GM12878 (cell line): ENCODE data around the gene CYREN. TPM values are rescaled to one million over a fixed set of nuclear protein-coding genes. Genes with fewer than 3 reads are reported as not detected.
A peak's percentile ranks its signal among the peaks of the same experiment; 100 is the strongest.

ENCODE experiments used
- CBX5 ChIP-seq: sonication (generic); IDR thresholded peaks from 2 replicates; pipeline ENCODE4 v1.6.1; 2016; ENCODE audit warnings: low read depth, moderate library complexity, mild to moderate bottlenecking, inconsistent platforms
- ESRRA ChIP-seq: IDR thresholded peaks from 2 replicates; pipeline ENCODE4 v1.6.1; 2012; ENCODE audit warnings: mild to moderate bottlenecking, low read length, improper control_type of control experiment
- HDGF ChIP-seq: fragments of 450-650 bp; IDR thresholded peaks from 2 replicates; pipeline ENCODE4 v1.6.1; 2016; ENCODE audit warnings: antibody characterized with exemption
- IKZF2 ChIP-seq, 2 experiments: fragments of 450-650 bp; IDR thresholded peaks; 2 replicates each; pipeline ENCODE4 v1.6.1; 2017; ENCODE audit warnings: mild to moderate bottlenecking in 2 of 2, moderate library complexity in 2 of 2
- JUNB ChIP-seq: IDR thresholded peaks from 2 replicates; pipeline ENCODE4 v1.6.1; 2016; ENCODE audit warnings: antibody characterized with exemption, mild to moderate bottlenecking
- JUND ChIP-seq: IDR thresholded peaks from 2 replicates; pipeline ENCODE4 v1.6.1; 2012; ENCODE audit warnings: low read depth, mild to moderate bottlenecking, low read length, improper control_type of control experiment, moderate library complexity
- KAT2A ChIP-seq: conservative IDR thresholded peaks from 2 replicates; pipeline ENCODE4 v1.6.1; 2011; ENCODE audit warnings: low read depth, low read length; ENCODE audit not compliant: control insufficient read depth
- MXI1 ChIP-seq: fragments of 150-350 bp; IDR thresholded peaks from 2 replicates; pipeline ENCODE4 v1.6.1; 2011; ENCODE audit warnings: low read depth, mild to moderate bottlenecking, inconsistent platforms, low read length, improper control_type of control experiment
- NFXL1 ChIP-seq: fragments of 450-650 bp; IDR thresholded peaks from 2 replicates; pipeline ENCODE4 v1.6.1; 2017; ENCODE audit warnings: antibody characterized with exemption, mild to moderate bottlenecking, borderline replicate concordance
- NR2F1 ChIP-seq: fragments of 450-650 bp; conservative IDR thresholded peaks from 2 replicates; pipeline ENCODE4 v1.6.1; 2017; ENCODE audit warnings: mild to moderate bottlenecking
- PAX5 ChIP-seq: IDR thresholded peaks from 2 replicates; pipeline ENCODE4 v1.6.1; 2011; ENCODE audit warnings: low read depth, low read length, borderline replicate concordance
- POLR2AphosphoS5 ChIP-seq: IDR thresholded peaks from 2 replicates; pipeline ENCODE4 v1.6.1; 2011; ENCODE audit warnings: mild to moderate bottlenecking, low read length, inconsistent platforms
- POU2F2 ChIP-seq: IDR thresholded peaks from 3 replicates; pipeline ENCODE4 v1.6.1; 2011; ENCODE audit warnings: low read depth, mild to moderate bottlenecking, low read length, borderline replicate concordance
- RAD21 ChIP-seq: IDR thresholded peaks from 2 replicates; pipeline ENCODE4 v1.6.1; 2011; ENCODE audit warnings: mild to moderate bottlenecking, low read depth, low read length, moderate library complexity; ENCODE audit not compliant: insufficient read depth
- RELA ChIP-seq: fragments of 450-650 bp; IDR thresholded peaks from 2 replicates; pipeline ENCODE4 v1.8.0; 2014; ENCODE audit warnings: borderline replicate concordance; ENCODE audit not compliant: partially characterized antibody
- SIN3A ChIP-seq: IDR thresholded peaks from 2 replicates; pipeline ENCODE4 v1.6.1; 2012; ENCODE audit warnings: low read depth, low read length, improper control_type of control experiment
- SMC3 ChIP-seq: IDR thresholded peaks from 2 replicates; pipeline ENCODE4 v1.6.1; 2011; ENCODE audit warnings: low read length, improper control_type of control experiment, borderline replicate concordance
- SPI1 ChIP-seq: IDR thresholded peaks from 2 replicates; pipeline ENCODE4 v1.6.1; 2011; ENCODE audit warnings: low read depth, mild to moderate bottlenecking, low read length, moderate library complexity, borderline replicate concordance; ENCODE audit not compliant: insufficient read depth
- STAT3 ChIP-seq: IDR thresholded peaks from 2 replicates; pipeline ENCODE4 v1.6.1; 2011; ENCODE audit warnings: low read depth, low read length, improper control_type of control experiment
- SUZ12 ChIP-seq: fragments of 200-600 bp; sonication (generic); IDR thresholded peaks from one replicate; pipeline ENCODE4 v1.6.1; 2018; ENCODE audit warnings: antibody characterized with exemption, mild to moderate bottlenecking; ENCODE audit not compliant: unreplicated experiment
- ZNF207 ChIP-seq: fragments of 450-650 bp; IDR thresholded peaks from 2 replicates; pipeline ENCODE4 v1.6.1; 2014; ENCODE audit warnings: antibody characterized with exemption, mild to moderate bottlenecking, borderline replicate concordance
- ZSCAN29 ChIP-seq: fragments of 450-650 bp; IDR thresholded peaks from 2 replicates; pipeline ENCODE4 v1.6.1; 2017; ENCODE audit warnings: mild to moderate bottlenecking, moderate library complexity
- polyA plus RNA-seq, 11 experiments: library from polyadenylated mRNA; depleted of rRNA in 4 of 11; unstranded in 6 of 11; stranded (reverse) in 5 of 11; fragments of >200 nt; fragmentation: Nextera tagmentation in 4 of 11; fragmentation: Illumina TruSeq in 1 of 11; extraction: Ambion mirVana in 4 of 11; extraction: Trizol in 1 of 11; gene quantifications; 1 replicate in 1 of 11; 2 replicates in 10 of 11; pipeline versions ENCODE4 v1.2.1 to v1.2.3, GENCODE V29; 2011 to 2016; ENCODE audit warnings: inconsistent platforms in 2 of 11, missing spikeins in 2 of 11, low read depth in 1 of 11
- total RNA-seq, 4 experiments: library from RNA; depleted of rRNA in 3 of 4; stranded (reverse); fragments of >200 nt in 3 of 4; fragmentation: Illumina TruSeq in 1 of 4; extraction: Trizol in 1 of 4; gene quantifications; 2 replicates each; pipeline versions ENCODE4 v1.2.1 to v1.2.3, GENCODE V29; 2013 to 2021
- TF ChIP-seq, protein P1 (sequence below): IDR thresholded peaks from 2 replicates; pipeline ENCODE4 v1.6.1; 2011; ENCODE audit warnings: low read depth, low read length, improper control_type of control experiment, borderline replicate concordance
- TF ChIP-seq, protein P2 (sequence below): IDR thresholded peaks from 2 replicates; pipeline ENCODE4 v1.6.1; 2012; ENCODE audit warnings: low read depth, low read length, improper control_type of control experiment
- TF ChIP-seq, protein P3 (sequence below): fragments of 450-650 bp; IDR thresholded peaks from 2 replicates; pipeline ENCODE4 v1.6.1; 2016; ENCODE audit warnings: mild to moderate bottlenecking
- TF ChIP-seq, protein P4 (sequence below): fragments of 450-650 bp; conservative IDR thresholded peaks from 2 replicates; pipeline ENCODE4 v1.6.1; 2017; ENCODE audit warnings: mild to moderate bottlenecking, moderate library complexity

Gene CYREN
- total and polyA plus RNA-seq, 10 of the 15 experiments (the other 5 are each of a cell fraction or from before 2014, with no cell fraction given), result 8.7 to 64.3 (median 55.7) TPM

DNA sequence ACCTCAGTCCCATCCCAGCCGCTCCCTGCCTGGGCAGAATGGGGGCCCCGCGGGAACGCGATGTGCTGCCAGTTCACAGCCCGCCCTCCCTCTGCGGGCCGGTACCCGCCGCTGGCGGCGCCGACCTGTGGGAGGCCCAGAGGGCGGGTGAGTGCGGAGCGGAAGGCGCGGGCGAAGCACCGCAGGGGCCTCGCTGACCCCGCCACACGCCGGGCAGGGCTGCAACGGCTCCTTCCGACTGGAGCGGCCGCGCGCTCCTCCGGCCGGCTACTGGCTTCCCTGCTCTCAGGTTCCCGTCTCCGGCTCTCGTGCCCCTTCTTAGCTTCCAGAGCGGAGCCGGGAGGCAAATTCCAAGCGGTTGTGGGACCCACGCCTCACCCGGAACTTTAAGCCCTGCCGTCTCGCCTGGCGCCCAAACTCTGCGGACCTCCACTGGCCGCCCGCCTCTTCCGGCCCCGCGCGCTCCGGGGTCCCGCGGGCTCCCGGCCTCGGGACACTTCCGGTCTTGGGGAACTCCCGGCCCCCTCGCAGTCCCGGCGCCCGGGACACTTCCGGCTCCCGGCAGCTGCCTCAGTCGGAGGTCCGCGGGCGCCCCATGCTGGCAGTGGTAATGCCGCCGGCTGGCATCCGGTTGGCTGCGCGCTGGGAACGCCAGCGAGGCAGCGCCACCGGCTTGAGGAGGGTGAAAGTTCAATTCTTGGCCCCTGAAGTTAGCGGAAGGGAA, at the start of gene CYREN (continued):
- 0 out of 3 replicates have a peak, but pooled peaks have one; percentile 65 for TF ChIP-seq POU2F2
- peak; percentile 52; the same call in 1 of the 2 replicates for TF ChIP-seq SIN3A
- peak; percentile 86 for TF ChIP-seq POLR2AphosphoS5
- TF ChIP-seq SUZ12, result no peak
- TF ChIP-seq, protein P1, sequence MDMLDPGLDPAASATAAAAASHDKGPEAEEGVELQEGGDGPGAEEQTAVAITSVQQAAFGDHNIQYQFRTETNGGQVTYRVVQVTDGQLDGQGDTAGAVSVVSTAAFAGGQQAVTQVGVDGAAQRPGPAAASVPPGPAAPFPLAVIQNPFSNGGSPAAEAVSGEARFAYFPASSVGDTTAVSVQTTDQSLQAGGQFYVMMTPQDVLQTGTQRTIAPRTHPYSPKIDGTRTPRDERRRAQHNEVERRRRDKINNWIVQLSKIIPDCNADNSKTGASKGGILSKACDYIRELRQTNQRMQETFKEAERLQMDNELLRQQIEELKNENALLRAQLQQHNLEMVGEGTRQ, result no peak
- TF ChIP-seq ZSCAN29, result 0 out of 2 replicates have a peak, but pooled peaks have one; percentile 9
- TF ChIP-seq NR2F1, result peak; percentile 76
- peak; percentile 42 for TF ChIP-seq MXI1
- TF ChIP-seq, protein P2, sequence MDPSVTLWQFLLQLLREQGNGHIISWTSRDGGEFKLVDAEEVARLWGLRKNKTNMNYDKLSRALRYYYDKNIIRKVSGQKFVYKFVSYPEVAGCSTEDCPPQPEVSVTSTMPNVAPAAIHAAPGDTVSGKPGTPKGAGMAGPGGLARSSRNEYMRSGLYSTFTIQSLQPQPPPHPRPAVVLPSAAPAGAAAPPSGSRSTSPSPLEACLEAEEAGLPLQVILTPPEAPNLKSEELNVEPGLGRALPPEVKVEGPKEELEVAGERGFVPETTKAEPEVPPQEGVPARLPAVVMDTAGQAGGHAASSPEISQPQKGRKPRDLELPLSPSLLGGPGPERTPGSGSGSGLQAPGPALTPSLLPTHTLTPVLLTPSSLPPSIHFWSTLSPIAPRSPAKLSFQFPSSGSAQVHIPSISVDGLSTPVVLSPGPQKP, result peak; percentile 96
- no peak for TF ChIP-seq JUND
- 0 out of 2 replicates have a peak, but pooled peaks have one; percentile 28 for TF ChIP-seq SPI1
- no peak for TF ChIP-seq KAT2A
- TF ChIP-seq ZNF207, result peak; percentile 56
- TF ChIP-seq STAT3, result no peak
- TF ChIP-seq HDGF, result no peak
- peak; percentile 16; the same call in 1 of the 2 replicates for TF ChIP-seq PAX5
- peak; percentile 48 for TF ChIP-seq SMC3
- TF ChIP-seq ESRRA, result peak; percentile 43; the same call in 1 of the 2 replicates
- no peak for TF ChIP-seq NFXL1
- TF ChIP-seq RAD21, result peak; percentile 74
- TF ChIP-seq, protein P3, sequence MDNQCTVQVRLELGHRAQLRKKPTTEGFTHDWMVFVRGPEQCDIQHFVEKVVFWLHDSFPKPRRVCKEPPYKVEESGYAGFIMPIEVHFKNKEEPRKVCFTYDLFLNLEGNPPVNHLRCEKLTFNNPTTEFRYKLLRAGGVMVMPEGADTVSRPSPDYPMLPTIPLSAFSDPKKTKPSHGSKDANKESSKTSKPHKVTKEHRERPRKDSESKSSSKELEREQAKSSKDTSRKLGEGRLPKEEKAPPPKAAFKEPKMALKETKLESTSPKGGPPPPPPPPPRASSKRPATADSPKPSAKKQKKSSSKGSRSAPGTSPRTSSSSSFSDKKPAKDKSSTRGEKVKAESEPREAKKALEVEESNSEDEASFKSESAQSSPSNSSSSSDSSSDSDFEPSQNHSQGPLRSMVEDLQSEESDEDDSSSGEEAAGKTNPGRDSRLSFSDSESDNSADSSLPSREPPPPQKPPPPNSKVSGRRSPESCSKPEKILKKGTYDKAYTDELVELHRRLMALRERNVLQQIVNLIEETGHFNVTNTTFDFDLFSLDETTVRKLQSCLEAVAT, result no peak
- 0 out of 2 replicates have a peak, but pooled peaks have one; percentile 36 for TF ChIP-seq CBX5
- peak; percentile 94; a peak in 2 of 4 replicates for TF ChIP-seq IKZF2 (IDR thresholded peaks at IDR 0.05)
- TF ChIP-seq JUNB, result no peak
- TF ChIP-seq RELA, result peak; percentile 82
- TF ChIP-seq, protein P4, sequence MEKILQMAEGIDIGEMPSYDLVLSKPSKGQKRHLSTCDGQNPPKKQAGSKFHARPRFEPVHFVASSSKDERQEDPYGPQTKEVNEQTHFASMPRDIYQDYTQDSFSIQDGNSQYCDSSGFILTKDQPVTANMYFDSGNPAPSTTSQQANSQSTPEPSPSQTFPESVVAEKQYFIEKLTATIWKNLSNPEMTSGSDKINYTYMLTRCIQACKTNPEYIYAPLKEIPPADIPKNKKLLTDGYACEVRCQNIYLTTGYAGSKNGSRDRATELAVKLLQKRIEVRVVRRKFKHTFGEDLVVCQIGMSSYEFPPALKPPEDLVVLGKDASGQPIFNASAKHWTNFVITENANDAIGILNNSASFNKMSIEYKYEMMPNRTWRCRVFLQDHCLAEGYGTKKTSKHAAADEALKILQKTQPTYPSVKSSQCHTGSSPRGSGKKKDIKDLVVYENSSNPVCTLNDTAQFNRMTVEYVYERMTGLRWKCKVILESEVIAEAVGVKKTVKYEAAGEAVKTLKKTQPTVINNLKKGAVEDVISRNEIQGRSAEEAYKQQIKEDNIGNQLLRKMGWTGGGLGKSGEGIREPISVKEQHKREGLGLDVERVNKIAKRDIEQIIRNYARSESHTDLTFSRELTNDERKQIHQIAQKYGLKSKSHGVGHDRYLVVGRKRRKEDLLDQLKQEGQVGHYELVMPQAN, result peak; percentile 84
